ENCODE measurements around the gene CLCF1. TPM values are rescaled to one million over a fixed set of nuclear protein-coding genes. Genes with fewer than 3 reads are reported as not detected.

The CLCF1 gene
- total RNA-seq, 1 donor from 2014 or later, result 1.8 TPM

- DNase-seq (ENCODE audit: low read depth), result no peak
- Histone ChIP-seq H3K27me3 (ENCODE audit: control insufficient read depth, insufficient read depth, low read length) (peaks cover 10% of the 10 kb centered on the region), H3K4me3 (ENCODE audit: low read depth, low read length) (no peak overlapping the region), H3K36me3 (ENCODE audit: control insufficient read depth, insufficient read depth, low read length) (no peaks in the 10 kb centered on the region)
- FAIRE-seq, result no peak
- no peak for TF ChIP-seq CTCF (IDR thresholded peaks at IDR 0.05; ENCODE audit: insufficient read depth, low read length, severe bottlenecking)
Observed at GRCh38 chr11:67409781-67410368, 36.5 kb upstream of the CLCF1 start.

GRCh38 chr11:67409261-67409666 is 35.9 kb upstream of the CLCF1 start:
- FAIRE-seq, result no peak
- DNase-seq (ENCODE audit: low read depth), result no peak
- no peak for TF ChIP-seq CTCF (IDR thresholded peaks at IDR 0.05; ENCODE audit: insufficient read depth, low read length, severe bottlenecking)
- Histone ChIP-seq H3K4me3 (ENCODE audit: low read depth, low read length) (no peak overlapping the region), H3K27me3 (ENCODE audit: control insufficient read depth, insufficient read depth, low read length) (peaks cover 10% of the 10 kb centered on the region), H3K36me3 (ENCODE audit: control insufficient read depth, insufficient read depth, low read length) (no peaks in the 10 kb centered on the region)

GRCh38 chr11:67408437-67409200 is 35.2 kb upstream of the CLCF1 start:
- H3K36me3 ChIP-seq (ENCODE audit: control insufficient read depth, insufficient read depth, low read length), result no peaks in the 10 kb centered on the region
- no peak for TF ChIP-seq CTCF (IDR thresholded peaks at IDR 0.05; ENCODE audit: insufficient read depth, low read length, severe bottlenecking)
- peaks cover 10% of the 10 kb centered on the region for H3K27me3 ChIP-seq (ENCODE audit: control insufficient read depth, insufficient read depth, low read length)
- H3K4me3 ChIP-seq (ENCODE audit: low read depth, low read length), result no peak overlapping the region
- FAIRE-seq, result no peak
- DNase-seq (ENCODE audit: low read depth), result no peak

- no peak for FAIRE-seq
- Histone ChIP-seq H3K4me3 (ENCODE audit: low read depth, low read length) (no peak overlapping the region), H3K36me3 (ENCODE audit: control insufficient read depth, insufficient read depth, low read length) (no peaks in the 10 kb centered on the region), H3K27me3 (ENCODE audit: control insufficient read depth, insufficient read depth, low read length) (peaks cover 10% of the 10 kb centered on the region)
- TF ChIP-seq CTCF (IDR thresholded peaks at IDR 0.05; ENCODE audit: insufficient read depth, low read length, severe bottlenecking), result no peak
- no peak for DNase-seq (ENCODE audit: low read depth)
Observed at GRCh38 chr11:67407688-67408163, 34.3 kb upstream of the CLCF1 start.

GRCh38 chr11:67406969-67407687 is 33.7 kb upstream of the CLCF1 start:
- no peak for FAIRE-seq
- H3K27me3 ChIP-seq (ENCODE audit: control insufficient read depth, insufficient read depth, low read length), result peaks cover 10% of the 10 kb centered on the region
- DNase-seq (ENCODE audit: low read depth), result no peak

More at GRCh38 chr11:67406969-67407687, 33.7 kb upstream of the CLCF1 start:
- TF ChIP-seq CTCF (IDR thresholded peaks at IDR 0.05; ENCODE audit: insufficient read depth, low read length, severe bottlenecking), result no peak
- no peak overlapping the region for H3K4me3 ChIP-seq (ENCODE audit: low read depth, low read length)
- H3K36me3 ChIP-seq (ENCODE audit: control insufficient read depth, insufficient read depth, low read length), result no peaks in the 10 kb centered on the region

All from bronchial epithelial cell (primary cell).